ENCODE measurements around the gene YIF1A.
"Not testable (repeated sequence)": the region's sequence is repeated elsewhere in the genome, so short reads cannot be mapped to it uniquely, and the experiment has no call there.

YIF1A gene

DNA sequence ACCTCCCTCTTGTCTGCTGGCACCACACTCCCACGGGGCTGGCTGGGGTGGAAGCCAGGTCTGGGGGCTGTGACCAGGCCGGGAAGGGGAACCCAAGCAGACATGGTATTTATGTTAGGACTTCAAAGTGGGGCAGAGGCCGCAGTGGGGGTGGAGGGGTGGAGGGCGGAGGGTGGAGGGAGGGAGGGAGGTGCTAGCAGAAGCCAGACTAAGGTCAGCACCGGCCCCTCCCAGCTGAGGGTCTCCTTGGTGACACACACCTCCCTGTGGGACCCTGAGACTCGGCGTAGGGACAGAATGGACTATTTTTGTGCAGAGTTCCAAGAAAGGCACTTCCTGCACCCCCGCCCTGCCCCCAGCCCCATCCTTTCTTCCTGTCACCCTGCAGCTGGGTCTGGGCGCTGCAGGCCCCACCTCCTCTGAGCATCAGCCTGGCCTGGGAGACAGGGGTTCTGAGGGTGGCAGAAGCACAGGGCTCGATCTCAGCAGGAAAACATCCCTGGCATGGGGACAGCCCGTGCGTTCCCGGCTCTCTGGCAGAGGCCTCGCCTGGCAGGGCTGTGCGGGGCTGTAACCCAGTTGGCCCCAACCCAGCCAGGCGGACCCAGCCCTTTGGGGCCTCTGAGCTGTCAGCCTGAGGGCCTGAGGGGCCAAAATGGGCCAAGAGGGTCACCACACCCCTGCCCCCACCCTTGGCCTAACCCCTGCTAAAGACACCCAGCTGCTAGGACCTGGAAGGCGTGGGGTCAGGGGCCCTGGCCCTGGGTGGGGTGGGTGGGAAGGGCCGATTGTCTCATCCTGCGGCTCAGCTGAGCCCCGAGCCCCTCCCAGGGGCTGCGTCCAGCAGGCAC is 37.5 kb upstream of the YIF1A start:
- peak; percentile 57 for DNase-seq

DNA sequence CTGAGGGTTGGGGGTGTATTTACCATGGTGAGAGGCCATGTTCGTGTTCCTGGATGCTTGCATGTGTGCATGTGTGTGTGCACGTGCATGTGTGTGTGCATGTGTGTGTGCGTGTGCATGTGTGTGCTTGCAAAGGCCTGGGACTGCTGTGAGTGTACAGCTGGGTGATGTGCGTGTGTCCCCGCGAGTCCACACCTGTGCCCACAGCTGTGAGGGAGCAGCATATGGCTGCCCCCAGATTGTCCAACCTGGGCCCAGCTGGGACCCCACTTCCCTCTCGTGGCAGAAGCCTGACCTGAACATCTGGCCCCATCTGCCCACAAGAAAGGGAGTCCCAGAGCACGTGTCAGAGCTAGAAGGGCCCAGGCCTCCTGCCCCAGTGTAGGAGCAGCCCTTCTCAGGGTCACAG is 36.3 kb upstream of the YIF1A start:
- no peak for DNase-seq

- no peak for DNase-seq
Observed at GRCh38 chr11:66324664-66325063, 35.7 kb upstream of the YIF1A start.

- no peak for DNase-seq
Observed at GRCh38 chr11:66323684-66324083, 34.7 kb upstream of the YIF1A start.

DNA sequence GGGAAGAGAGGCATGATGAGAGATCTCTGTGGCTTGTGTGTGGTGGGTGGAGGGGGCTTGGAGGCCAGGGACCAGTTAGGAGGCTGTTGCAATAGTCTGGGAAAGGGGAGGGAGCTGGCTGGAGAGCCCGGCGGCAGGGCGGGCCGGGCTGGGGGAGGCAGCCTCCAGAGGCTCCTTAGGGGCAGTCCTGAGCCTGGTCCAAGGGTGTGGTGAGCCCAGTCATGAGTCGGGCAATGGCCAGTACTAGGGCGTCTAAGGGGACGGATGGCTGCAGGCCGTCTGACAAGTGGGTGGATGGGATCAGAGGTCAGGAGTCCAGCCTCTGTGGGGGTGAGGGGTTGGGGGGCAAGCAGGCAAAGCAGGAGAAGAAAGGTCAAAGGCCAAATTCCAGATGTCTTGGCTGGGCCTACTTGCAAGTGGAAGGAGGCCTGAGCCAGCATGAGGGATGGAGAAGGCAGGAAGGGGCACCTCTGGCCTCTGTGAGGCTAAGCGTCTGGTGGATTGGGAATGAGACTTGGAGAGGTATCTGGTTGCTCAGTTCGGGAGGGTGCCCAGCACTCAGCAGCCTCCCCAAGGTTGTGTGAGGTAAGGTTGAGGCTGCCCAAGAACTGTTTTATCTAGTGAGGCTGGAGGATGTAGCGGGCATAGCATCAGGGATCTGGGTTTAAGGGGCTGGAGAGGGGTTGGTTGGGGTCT is 33.9 kb upstream of the YIF1A start:
- DNase-seq = no peak

GRCh38 chr11:66321606-66322005 is 32.7 kb upstream of the YIF1A start:
- DNase-seq = no peak

DNA sequence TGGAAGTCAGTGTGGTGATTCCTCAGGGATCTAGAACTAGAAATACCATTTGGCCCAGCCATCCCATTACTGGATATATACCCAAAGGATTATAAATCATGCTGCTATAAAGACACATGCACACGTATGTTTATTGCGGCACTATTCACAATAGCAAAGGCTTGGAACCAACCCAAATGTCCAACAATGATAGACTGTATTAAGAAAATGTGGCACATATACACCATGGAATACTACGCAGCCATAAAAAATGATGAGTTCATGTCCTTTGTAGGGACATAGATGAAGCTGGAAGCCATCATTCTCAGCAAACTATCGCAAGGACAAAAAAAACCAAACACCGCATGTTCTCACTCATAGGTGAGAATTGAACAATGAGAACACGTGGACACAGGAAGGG is 31.8 kb upstream of the YIF1A start:
- not testable (repeated sequence) for DNase-seq

DNA sequence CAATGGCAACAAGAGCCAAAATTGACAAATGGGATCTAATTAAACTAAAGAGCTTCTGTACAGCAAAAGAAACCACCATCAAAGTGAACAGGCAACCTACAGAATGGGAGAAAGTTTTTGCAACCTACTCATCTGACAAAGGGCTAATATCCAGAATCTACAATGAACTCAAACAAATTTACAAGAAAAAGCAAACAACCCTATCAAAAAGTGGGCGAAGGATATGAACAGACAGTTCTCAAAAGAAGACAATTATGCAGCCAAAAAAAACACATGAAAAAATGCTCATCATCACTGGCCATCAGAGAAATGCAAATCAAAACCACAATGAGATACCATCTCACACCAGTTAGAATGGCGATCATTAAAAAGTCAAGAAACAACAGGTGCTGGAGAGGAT is 31.3 kb upstream of the YIF1A start:
- DNase-seq = not testable (repeated sequence)

- DNase-seq = no peak
Observed at GRCh38 chr11:66318600-66318970, 29.6 kb upstream of the YIF1A start.

DNA sequence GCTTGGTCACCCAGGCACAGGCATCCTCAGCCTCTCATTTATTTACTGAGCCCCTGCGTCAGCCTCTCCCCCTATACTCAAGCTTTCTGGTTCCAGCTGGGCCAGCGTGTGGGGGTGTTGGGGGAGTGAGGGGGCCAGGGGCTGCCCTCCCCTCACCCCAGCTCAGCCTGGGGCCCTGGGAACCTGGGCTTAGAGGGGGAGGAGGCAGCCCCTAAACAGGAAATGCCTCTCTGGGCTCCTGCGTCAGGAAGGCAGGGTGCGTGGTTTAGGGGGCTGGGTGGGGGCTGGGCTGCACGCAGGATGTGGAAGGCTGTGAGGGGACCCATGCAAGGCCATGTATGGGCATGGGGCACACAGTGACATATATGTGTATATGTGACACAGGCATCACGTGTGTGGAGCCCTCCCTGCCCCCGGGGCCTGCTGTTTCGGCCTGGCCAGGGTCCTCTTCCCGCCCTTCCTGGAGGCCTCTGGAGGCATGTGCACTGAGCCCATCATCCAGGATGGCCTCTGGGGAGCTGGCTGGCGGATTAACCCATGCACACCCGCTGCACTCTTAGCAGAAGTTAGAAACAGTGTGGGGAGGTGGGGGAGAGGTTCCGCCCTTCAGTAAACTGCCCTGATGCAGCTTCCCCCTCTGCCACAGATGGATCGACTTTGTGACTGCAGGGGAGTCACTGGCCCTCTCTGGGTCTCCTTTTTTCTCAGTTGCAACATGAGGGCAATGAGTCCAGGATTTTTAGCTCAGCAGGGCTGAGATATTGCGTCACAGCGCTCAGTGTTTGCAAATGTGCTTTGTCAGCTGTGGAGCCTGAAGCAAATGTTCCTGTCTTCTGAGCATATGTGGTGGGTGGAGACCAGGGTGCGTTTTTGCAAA is 29.0 kb upstream of the YIF1A start:
- DNase-seq = no peak

DNA sequence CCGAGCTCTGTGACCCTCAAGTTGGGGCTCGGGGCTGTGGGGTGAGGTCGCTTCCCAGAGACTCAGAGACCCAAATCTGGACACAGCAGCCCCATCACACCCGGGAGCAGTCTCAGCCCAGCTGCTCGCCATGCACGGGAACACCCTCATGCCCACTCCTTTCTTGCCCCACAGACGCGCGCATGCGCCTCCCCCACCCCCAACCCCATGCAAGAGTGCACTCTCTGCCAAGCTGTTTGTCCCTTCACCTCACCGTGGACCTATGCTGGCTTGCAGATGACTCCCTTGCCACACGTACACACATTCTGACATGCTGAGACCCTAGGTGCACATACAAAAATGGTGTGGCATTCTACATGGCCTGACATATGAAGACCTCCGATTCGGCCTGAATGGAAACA is 28.4 kb upstream of the YIF1A start:
- DNase-seq = no peak

DNA sequence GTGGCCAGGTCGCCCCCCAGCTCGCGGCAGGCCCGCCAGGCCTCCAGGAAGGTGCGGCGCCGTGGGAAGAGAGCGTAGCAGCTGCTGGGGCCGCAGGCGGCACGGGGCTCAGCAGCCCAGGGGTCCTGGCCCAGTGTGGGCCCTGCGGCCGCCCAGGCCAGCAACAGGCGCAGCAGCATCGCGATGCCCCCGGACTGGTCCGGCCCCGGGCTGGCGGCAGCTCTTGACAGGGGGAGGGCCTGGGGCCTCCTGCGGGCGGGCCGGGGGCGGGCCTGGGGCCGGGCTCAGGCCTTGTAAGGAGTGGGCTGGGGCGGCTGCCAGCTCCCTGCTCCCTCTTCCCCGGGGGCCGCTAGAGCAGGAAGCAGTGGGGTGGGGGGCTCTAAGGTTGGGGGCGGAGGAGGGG is 27.9 kb upstream of the YIF1A start, which contains the start of gene CD248:
Gene CD248 (minus strand): TSS at position 196 of the 403 bp plus-strand sequence. CDS start 17 bp downstream, at position 179.
- DNase-seq = no peak

GRCh38 chr11:66315921-66316811 is 27.2 kb upstream of the YIF1A start:
- DNase-seq = no peak

DNA sequence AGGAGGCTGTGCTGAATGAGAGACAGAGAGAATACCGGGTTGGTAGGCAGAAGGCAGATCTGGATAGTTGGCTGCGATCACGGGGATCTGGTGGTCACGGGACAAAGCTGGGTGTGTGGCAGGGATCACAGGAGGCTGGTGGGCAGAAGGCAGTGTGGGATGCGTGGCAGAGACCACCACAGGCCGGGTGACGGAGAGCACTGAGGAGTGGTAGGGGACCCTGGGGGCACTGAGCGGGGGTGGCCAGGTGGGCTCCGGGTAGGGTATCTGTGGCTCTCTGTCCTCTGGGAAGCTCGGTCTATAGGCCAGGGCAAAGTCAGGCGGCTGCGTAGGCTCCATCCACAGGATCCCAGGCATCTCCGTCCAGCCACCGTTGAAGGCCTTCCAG is 26.5 kb upstream of the YIF1A start:
- no peak for DNase-seq

- no peak for DNase-seq
Observed at GRCh38 chr11:66314561-66315497, 25.9 kb upstream of the YIF1A start.

GRCh38 chr11:66314186-66314501 is 25.2 kb upstream of the YIF1A start:
- DNase-seq = no peak

DNA sequence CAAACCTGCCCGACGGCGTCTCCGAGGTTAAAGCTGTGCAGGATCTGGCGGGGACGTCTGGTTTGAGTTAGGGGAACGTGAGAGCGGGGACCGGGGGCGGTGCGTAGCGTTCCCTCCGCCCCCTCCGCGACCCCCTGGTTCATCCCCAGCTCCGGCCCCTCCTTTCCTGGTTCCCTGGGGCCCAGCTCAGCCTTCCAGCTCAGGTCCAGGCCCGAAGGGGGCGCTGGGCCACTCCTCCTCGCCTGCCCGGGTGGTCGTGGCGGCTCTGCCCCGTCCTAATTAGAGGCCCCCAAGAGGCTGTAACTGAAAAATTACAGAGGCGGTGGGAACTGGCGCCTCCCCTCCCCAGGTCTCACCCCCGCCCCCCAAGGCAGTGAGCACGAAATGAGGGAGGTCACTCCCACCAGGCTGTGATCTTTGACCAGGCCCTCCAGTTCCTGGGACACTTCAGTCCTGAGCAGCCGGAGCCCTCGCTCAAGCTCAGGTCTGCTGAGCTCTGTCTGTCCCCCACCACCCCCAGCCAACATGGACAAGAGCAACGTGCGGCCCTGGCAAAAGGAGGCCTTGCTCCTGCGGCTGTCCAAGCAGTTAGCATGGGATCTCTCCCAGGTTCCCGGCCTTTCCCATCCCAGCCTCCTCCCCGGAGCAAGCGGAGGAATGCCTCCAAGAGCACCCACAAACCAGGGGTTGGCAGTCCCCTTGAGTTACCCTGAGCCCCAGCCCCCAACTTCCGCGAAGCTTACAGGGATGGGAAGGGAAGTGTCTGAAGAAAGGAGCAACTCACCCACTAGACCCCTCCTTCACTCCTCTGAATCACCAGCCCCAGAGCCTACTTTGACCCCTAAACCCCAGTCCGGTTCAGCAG is 24.6 kb upstream of the YIF1A start:
- DNase-seq = no peak

- DNase-seq = peak; percentile 99
Observed at GRCh38 chr11:66312549-66313320, 23.8 kb upstream of the YIF1A start.

DNA sequence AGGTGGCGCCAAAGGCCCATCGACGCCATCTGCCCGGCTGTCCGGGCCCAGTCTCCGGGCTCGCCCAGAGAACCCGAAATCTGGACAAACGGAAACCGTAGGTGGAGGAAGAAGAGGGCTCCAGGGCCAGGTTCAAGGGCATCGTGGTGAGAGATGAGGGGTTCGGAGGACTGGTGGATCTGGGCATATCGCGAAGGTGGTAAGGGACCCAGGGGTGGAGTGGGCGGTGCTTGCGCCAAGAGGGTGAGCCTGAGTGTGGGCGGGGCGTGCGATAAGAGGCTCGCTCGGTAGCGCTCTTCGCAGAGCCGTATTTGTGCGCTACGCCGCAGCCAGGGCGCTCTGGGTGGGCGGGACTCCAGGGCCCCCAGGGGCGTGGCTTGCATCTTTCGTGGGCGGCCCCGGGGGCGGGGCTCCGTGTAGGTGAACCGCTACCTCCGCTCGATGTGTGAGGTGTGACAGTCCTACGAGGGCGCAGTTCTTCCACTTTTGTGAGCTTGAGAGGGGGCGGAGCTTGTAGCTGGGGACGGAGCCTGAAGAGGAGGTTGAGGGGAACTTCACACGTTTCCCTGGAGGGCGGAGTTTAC is 23.1 kb upstream of the YIF1A start:
- peak; percentile 95 for DNase-seq
